Muscle of leg (tissue), 11 donors: ENCODE measurements around the gene CDH22. TPM values are rescaled to one million over a fixed set of nuclear protein-coding genes. Genes with fewer than 3 reads are reported as not detected.

ENCODE experiments used
- DNase-seq: peaks from one replicate; pipeline ENCODE4 v3.0.0; 2013
- H3K27ac ChIP-seq: one replicate; pipeline ENCODE4 v1.5.1; 2013; ENCODE audit warnings: mild to moderate bottlenecking, low read length, control low read depth
- H3K27me3 ChIP-seq: one replicate; pipeline ENCODE4 v1.6.1; 2013; ENCODE audit warnings: low read length; ENCODE audit not compliant: control insufficient read depth, insufficient read depth
- H3K36me3 ChIP-seq: one replicate; pipeline ENCODE4 v1.6.1; 2013; ENCODE audit warnings: low read length; ENCODE audit not compliant: control insufficient read depth, insufficient read depth
- H3K4me1 ChIP-seq: one replicate; pipeline ENCODE4 v1.6.1; 2013; ENCODE audit warnings: low read length; ENCODE audit not compliant: control insufficient read depth, insufficient read depth
- H3K4me3 ChIP-seq: one replicate; pipeline ENCODE4 v1.5.1; 2013; ENCODE audit warnings: low read length, control low read depth
- H3K9me3 ChIP-seq: replicated peaks from 2 replicates; pipeline ENCODE4 v1.6.1; 2013; ENCODE audit warnings: low read depth, low read length; ENCODE audit not compliant: control insufficient read depth
- WGBS: methylation state at CpG from one replicate; pipeline ENCODE4 v1.1.5; 2013; ENCODE audit warnings: missing lambda C conversion rate; ENCODE audit not compliant: insufficient coverage; 5-methylcytosine and 5-hydroxymethylcytosine counted together
- polyA plus RNA-seq, 8 donors: library from polyadenylated mRNA; unstranded; fragments of 120-200 nt; gene quantifications; one replicate each; pipeline versions ENCODE4 v1.2.1 to v1.2.3, GENCODE V29; 2013; ENCODE audit warnings: inconsistent platforms in 1 of 8, low replicate concordance in 1 of 8; ENCODE audit not compliant: insufficient read length in 8 of 8, insufficient read depth in 1 of 8
- total RNA-seq: library from RNA; stranded (reverse); fragments of 120-200 nt; gene quantifications from one replicate; pipeline ENCODE4 v1.2.4, GENCODE V29; 2013

CDH22 gene
- total and polyA plus RNA-seq, 9 donors, result 0.13 to 0.43 (median 0.25) TPM

DNA sequence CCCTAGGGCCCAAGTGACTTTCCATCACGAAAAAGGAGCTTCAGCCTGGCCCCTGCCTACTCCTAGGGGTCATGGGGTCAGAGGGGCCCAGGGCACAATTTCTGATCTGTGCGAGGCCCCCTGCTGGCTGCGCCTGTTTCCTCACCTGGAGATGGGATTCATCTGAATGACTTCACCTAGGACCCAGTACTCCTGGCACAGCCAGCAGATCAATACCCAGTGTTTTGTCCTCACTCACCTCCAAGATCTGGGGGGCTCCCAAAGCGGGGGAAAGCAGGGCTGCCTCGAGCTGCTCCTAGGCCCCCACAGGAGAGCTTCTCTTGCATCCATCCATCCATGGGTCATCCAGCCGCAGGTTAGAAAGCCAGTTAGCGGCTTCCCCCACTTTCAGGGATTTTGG, 156.4 kb downstream of the CDH22 start:
- Histone ChIP-seq H3K9me3 (no peaks in the 10 kb centered on the region), H3K27ac (no peak overlapping the region), H3K4me3 (no peak overlapping the region), H3K4me1 (no peaks in the 10 kb centered on the region), H3K36me3 (no peaks in the 10 kb centered on the region), H3K27me3 (peaks cover 32% of the 10 kb centered on the region)
- WGBS, result 48% methylated on average over 4 of the region's 7 CpGs
- DNase-seq, result no peak

DNA sequence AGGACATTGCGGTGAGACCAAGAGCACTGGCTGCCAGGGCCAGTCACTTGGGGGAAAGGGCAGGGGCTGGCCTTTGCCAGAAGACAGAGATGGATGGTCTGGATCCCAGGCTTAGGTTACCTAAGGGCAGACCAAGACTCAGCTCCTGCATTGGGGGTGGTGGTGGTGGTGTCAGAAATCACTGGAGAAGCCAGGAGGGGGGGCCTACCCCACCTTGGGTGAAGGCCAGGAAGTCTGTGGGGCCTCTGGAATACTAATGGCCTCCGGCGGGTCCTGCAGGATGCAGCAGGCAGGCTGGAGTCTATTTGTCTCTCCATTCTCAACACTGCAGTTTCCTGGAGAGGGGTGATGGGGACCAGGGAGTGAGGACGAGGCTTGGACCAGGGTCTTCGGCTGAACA, 157.4 kb downstream of the CDH22 start:
- H3K27ac ChIP-seq, result no peak overlapping the region
- whole genome bisulfite sequencing, result 28% methylated on average over 3 of the region's 5 CpGs
- H3K27me3 ChIP-seq, result peaks cover 35% of the 10 kb centered on the region
- no peaks in the 10 kb centered on the region for H3K9me3 ChIP-seq
- H3K4me3 ChIP-seq, result no peak overlapping the region
- no peak for DNase-seq
- no peaks in the 10 kb centered on the region for H3K4me1 ChIP-seq
- H3K36me3 ChIP-seq, result no peaks in the 10 kb centered on the region

DNA sequence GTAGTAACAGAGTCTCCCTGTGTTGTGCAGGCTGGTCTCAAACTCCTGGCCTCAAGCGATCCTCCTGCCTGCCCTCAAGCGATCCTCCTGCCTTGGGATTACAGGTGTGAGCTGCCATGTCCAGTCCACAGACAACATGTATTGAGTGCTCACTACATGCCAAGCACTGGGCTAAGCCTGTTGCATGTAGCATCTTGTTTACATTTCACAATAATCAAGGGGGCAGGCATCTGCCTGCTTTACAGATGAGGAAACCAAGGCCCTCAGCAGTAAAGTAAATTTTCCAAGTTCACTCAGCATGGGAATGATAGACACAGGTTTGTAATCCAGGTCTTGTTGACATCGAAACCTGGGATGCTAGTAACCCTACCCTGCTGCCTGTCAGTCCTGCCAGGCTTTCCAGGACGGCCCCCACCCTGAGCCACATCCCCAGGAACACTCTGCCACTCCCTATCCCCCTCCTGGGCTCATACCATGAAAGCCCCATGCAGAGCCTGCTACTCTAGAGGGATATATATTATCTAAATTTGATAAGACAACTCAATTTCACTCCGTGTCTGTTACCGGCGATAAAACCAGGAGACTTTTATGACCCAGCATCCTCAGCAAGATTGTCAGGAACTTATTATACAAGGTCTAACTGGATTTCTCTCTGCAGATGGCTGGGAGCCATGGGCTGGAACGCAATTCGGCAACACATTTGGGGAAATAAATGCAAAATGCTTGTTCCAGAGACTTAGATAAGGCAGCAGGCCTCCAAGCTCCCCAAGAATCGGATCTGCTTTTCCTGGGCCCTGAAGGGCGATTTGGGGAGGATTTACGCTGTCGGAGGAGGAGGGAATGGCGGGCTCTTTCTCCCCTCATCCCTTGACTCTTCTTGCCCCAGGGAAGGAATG, 159.7 kb downstream of the CDH22 start:
- H3K36me3 ChIP-seq, result no peaks in the 10 kb centered on the region
- no peak overlapping the region for H3K4me3 ChIP-seq
- no peak overlapping the region for H3K27ac ChIP-seq
- peaks cover 31% of the 10 kb centered on the region for H3K27me3 ChIP-seq
- no peak for DNase-seq
- 51% methylated on average over 5 of the region's 14 CpGs for WGBS
- H3K9me3 ChIP-seq, result no peaks in the 10 kb centered on the region
- no peaks in the 10 kb centered on the region for H3K4me1 ChIP-seq

DNA sequence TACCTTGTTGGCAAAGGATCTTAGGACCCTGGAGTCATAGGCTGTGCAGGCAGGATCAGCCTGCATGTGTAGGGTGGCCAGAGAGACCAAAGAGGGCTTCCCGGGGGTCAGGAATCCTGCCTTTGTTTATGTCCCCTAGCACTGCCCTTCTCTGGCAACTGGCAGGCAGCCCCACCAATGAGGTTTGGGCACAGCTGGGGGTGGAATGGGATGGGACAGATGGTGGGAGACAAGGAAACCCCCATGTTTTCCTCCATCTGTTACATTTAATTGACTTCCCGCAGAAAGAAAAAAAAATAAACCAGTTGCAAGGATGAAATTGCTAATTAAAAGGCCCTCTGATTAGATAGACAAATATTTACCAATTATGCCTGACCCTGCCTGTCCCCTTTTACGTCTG, 162.6 kb downstream of the CDH22 start:
- Histone ChIP-seq H3K4me3 (no peak overlapping the region), H3K4me1 (no peaks in the 10 kb centered on the region), H3K27me3 (peaks cover 27% of the 10 kb centered on the region), H3K9me3 (no peaks in the 10 kb centered on the region), H3K27ac (no peak overlapping the region), H3K36me3 (no peaks in the 10 kb centered on the region)
- 60% methylated on average over 1 of the region's 3 CpGs for WGBS
- DNase-seq, result no peak

DNA sequence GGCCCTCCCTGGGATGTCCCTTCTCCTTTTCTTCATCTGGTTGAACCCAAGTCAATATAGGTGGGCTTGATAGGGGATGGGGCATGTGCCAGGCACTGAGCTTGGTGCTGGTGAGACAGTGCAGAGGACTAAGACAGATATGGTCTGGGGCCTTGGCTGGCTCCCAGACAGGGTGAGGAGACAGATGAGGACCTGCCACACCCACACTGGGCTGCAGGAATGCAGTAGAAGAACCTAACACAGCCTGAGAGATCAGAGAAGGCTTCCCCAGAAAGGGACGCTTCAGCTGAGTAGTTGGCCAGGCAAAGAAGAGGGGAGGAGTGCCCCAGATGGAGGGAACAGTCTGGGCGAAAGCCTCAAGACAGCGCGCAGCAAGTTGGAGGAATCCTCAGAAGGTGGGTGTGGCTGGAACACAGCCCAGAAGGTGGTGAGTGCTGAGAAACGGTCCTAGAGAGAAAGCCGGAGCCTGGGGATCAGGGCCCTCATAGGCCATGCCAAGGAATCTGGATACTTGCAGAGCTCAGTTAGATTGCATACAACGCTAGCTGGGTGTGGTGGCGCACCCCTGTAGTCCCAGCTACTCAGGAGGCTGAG, 163.8 kb downstream of the CDH22 start:
- no peaks in the 10 kb centered on the region for H3K9me3 ChIP-seq
- no peak for DNase-seq
- H3K4me3 ChIP-seq, result no peak overlapping the region
- H3K27ac ChIP-seq, result no peak overlapping the region
- H3K36me3 ChIP-seq, result no peaks in the 10 kb centered on the region
- 59% methylated on average over 8 of the region's 8 CpGs for WGBS
- H3K27me3 ChIP-seq, result peaks cover 31% of the 10 kb centered on the region
- H3K4me1 ChIP-seq, result peaks cover 11% of the 10 kb centered on the region

DNA sequence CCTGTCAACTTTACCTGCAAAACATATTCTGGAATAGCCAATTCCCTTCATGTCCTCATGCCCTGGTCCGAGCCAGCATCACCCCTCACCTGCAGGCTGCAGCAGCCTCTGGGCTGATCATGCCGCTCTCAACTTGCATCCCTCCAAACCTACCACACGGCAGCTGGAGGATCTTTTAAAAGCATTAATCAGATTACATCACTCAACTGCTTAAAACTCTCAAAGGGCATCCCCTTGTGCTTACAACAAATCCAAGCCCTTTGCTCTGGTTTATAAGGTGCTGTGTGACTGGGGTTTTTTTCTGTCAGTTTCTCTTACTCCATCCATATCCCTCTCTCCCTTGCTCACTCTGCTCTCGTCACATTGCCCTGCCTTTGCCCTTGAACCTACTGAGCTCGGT, 166.2 kb downstream of the CDH22 start:
- no peaks in the 10 kb centered on the region for H3K9me3 ChIP-seq
- no peak overlapping the region for H3K4me3 ChIP-seq
- peaks cover 33% of the 10 kb centered on the region for H3K27me3 ChIP-seq
- H3K36me3 ChIP-seq, result no peaks in the 10 kb centered on the region
- peaks cover 22% of the 10 kb centered on the region for H3K4me1 ChIP-seq
- 50% methylated on average over 1 of the region's 5 CpGs for WGBS
- H3K27ac ChIP-seq, result no peak overlapping the region
- DNase-seq, result no peak

DNA sequence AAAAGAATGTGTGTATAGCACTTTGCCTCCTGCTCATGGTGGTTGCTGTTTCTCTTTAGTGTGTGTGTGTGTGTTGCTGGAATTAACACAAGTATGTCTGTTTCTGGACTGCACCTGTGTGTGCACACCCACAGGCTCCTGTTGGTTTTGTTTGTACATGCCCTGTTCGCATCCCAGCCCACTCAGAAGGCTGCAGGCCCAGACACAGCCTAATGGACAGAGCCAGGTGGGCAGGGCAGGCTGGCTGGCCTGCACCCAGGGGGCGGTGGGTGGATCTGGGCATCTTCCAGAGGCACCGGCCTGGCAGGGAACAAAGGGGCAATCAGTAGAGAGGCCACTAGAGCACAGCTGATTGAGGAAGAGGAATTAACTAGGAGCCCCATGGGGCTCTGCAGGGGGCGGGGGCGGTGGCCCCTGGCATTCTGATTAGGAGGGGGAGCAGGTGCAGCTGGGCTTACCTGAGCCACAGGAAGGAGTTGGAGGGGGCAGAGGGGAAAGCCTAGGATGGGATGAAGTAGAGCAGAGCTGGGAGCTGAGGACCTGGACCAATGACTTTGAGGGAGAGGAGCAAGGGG, 168.3 kb downstream of the CDH22 start:
- Histone ChIP-seq H3K27ac (no peak overlapping the region), H3K9me3 (no peaks in the 10 kb centered on the region), H3K27me3 (peaks cover 36% of the 10 kb centered on the region), H3K4me1 (peaks cover 22% of the 10 kb centered on the region), H3K36me3 (no peaks in the 10 kb centered on the region), H3K4me3 (no peak overlapping the region)
- peak; percentile 55 for DNase-seq
- 38% methylated on average over 5 of the region's 5 CpGs for WGBS

DNA sequence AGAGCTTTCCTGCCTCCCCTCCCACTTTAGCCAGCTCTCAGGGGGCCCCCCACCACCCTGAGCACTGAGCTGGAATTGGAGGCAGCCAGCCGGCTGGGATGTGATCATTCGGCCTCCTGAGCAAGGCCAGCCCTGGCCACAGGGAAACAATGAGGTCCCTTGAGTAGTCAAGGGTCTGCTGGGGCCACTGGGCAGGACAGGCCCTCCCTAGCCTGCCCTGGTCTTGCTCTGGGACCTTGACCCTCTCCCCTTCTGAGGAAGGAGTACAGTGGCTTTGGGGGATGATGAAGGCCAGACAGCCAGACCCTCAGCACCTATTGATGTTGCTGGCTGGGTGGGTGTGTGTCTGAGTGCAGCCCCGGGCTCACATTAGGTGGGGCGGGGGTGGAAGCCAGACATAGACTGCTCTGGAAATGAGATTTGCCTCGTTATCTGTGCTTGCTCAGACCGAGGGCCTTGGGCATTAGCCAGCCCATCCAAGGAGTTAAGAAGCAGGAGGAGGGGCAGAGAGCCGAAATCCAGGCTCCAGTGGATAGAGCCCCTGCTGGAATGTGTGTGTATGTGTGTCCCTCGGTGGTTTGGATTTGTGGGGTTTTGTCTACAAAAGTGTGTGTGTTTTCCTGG, 168.9 kb downstream of the CDH22 start:
- Histone ChIP-seq H3K27ac (no peak overlapping the region), H3K27me3 (peaks cover 33% of the 10 kb centered on the region), H3K4me3 (no peak overlapping the region), H3K9me3 (no peaks in the 10 kb centered on the region), H3K36me3 (no peaks in the 10 kb centered on the region), H3K4me1 (peaks cover 22% of the 10 kb centered on the region)
- WGBS, result 25% methylated on average over 7 of the region's 8 CpGs
- DNase-seq, result no peak

DNA sequence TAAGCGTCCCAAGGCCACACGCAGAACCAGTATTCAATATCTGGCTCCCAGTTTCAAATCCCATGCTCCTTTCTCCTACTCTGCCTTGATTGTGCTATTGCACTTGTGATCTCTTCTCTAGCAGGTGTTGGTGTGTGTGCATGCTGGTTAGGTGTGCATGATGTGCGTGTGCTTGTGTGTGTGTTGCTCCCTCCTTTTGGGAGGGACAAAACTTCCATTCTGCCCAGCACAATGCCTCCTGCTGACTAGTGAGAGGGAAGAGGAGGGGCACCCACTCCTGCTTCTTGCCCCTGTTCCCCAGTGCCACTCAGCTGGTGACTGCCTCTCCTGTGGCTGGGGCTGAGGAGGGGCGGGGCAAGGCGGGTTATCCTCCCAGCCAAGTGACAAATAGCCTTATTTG, 170.5 kb downstream of the CDH22 start:
- no peaks in the 10 kb centered on the region for H3K36me3 ChIP-seq
- no CpG with 5 or more reads among the region's 5 CpGs for WGBS
- H3K27ac ChIP-seq, result no peak overlapping the region
- peaks cover 35% of the 10 kb centered on the region for H3K27me3 ChIP-seq
- no peak for DNase-seq
- peaks cover 22% of the 10 kb centered on the region for H3K4me1 ChIP-seq
- H3K9me3 ChIP-seq, result no peaks in the 10 kb centered on the region
- H3K4me3 ChIP-seq, result no peak overlapping the region
